Stimulated activated naive CD4-positive, alpha-beta T cell treated with Interleukin-2 at 50 U/mL for 16 hours (primary cell): ENCODE results near the gene CAMSAP1.
"Not testable (repeated sequence)": the region's sequence is repeated elsewhere in the genome, so short reads cannot be mapped to it uniquely, and the experiment has no call there.

Source experiments
- DNase-seq: peaks from one replicate; lab custom pipeline; 2025; lab: John Stamatoyannopoulos, UW

CAMSAP1 gene

DNA sequence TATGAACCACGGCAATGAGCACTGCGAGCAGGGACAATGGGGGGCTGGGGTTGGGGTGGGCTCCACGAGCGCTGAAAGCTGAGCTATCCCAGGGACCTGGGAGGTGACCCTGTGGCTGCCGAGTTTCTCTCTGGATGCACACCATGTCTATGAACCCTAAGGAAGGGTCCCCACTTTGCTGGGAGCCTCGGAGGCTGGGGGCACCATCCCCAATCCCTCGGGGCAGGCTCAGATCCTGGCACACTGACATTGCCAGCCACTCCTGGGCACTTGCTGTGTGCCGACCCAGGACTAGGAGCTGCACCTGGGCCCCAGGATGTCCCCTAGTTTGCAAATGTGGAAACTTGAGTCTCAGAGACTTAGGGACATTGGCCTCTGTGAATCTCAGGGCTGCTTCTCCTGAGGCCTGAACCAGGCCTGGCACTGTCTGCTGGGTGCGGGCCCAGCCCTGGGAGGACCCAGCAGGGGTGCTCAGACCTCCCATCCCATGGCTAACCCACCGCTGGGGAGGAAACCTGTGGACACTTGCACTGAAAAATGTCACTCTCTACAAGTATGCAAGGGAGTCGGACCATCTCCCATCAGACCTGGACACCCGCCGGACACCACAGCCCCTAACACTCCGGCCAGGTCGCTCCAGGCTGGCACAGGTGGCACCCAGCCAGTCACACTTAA is 13.0 kb upstream of the CAMSAP1 start:
- no peak for DNase-seq

DNA sequence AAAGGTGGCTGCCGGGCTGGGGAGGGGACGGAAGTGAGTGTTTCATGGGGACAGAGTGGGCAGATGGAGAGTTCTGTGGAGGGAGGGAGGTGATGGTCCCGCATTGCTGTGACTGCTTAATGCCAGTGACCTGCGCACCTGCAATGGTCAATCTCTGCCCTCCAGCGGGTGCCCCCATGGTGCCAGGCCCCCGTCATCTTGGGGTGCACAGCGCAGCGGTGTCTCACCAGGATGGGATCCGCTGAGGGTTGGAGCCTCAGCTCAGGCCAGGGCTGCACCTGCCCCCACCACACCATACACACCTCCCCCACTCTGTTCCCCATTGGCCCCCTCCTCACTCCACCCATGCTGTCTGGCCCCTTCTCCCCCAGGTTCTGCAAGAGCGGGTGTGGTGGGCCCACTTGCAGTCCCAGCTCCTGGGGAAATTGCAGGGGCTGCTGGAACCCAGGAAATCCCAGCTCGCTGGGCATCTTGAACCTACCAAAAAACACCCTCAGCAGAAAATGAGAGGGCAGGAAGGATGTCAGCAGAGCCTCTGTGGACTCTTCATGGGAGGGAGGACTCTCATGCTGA is 12.1 kb upstream of the CAMSAP1 start:
- no peak for DNase-seq

DNA sequence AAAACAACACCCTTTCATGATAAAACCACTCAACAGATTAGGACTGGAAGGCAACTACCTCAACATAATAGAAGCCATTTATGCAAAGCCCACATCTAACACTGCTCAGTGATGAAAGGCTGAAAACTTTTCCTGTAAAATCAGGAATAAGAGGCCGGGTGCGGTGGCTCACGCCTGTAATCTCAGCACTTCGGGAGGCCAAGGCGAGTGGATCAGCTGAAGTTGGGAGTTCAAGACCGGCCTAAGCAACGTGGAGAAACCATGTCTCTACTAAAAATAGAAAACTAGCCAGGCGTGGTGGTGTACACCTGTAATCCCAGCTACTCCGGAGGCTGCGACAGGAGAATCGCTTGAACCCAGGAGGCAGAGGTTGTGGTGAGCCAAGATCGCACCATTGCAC is 8.9 kb upstream of the CAMSAP1 start:
- not testable (repeated sequence) for DNase-seq

DNA sequence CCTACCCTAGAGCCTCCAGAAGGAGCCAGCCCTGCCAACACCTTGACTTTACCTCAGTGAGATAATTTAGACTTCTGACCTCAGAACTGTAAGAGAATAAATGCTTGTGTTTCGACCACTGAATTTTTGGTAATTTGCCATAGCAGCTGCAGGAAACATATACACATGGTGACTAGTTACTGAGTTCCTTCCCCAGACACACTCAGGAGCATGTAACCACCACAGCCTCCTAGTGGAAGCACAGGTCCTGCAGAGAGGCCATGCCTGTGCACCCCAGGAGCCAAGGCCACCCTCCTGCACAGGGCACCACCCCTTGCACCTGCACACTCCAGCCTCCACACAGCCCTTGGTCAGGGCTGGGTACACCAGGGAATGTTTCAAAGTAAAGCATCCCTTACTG is 7.6 kb upstream of the CAMSAP1 start:
- DNase-seq: no peak

DNA sequence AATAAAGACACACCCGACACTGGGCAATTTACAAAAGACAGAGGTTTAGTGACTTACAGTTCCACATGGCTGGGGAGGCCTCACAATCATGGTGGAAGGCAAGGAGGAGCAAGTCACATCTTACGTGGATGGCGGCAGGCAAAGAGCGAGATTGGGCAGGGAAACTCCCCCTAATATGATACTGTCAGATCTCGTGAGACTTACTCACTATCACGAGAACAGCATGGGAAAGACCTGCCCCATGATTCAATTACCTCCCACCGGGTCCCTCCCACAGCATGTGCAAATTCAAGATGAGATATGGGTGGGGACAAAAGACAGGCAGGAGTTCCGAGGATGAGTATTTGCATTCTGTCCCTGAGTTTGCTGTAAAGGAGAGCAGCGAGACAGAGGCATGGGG is 3.9 kb upstream of the CAMSAP1 start:
- DNase-seq: not testable (repeated sequence)

DNA sequence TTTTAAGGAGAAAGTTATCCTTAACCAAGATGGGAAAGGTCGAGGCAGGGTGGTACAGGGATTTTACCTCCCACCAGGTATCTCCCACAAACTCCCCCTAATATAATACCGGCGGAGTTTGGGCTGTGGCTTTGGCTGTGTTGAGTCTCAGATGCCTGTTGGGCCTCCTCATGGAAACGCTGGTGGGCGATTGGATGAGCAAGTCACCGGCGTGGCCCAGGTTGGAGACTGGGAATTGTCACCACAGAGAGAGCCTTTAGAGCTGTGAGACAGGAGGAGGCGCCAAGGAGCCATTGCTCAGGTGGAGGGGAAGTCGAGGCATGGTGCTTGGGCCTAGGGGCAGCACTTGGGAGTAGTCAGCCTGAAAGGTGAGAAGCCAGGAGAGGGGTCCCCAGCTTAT is 3.4 kb upstream of the CAMSAP1 start:
- DNase-seq: no peak

DNA sequence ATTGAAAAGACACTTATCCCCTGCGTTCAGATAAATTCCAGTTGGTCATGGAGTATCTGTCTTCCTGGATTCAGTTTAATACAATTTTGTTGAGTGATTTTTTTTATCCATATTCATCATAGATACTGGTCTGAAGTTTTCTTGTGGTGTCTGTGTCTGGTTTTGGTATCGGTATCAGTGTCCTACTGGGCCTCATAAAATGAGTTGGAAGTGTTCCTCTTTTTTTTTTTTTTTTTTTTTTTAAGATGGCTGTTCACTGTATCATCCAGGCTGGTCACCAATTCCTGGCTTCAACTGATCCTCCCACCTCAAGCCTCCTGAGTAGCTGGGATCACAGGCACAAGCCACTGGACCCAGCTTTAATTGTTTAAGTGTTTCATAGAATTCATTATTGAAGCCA is 2.9 kb upstream of the CAMSAP1 start:
- no peak for DNase-seq

DNA sequence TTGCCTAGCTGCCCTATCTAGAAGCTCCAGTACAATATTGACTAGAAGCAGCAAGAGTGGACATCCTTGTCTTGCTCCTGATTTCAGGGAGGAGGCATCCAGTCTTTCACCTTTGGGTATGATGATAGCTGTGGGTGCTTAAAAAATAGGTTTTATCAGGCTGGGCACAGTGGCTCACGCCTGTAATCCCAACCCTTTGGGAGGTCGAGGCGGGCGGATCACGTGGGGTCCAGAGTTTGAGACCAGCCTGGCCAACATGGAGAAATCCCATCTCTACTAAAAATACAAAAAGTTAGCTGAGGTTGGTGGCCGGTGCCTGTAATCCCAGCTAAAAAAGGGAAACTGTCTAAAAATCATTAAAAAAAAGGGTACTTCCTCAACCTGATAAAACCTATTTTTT is 2.0 kb upstream of the CAMSAP1 start:
- DNase-seq: no peak

DNA sequence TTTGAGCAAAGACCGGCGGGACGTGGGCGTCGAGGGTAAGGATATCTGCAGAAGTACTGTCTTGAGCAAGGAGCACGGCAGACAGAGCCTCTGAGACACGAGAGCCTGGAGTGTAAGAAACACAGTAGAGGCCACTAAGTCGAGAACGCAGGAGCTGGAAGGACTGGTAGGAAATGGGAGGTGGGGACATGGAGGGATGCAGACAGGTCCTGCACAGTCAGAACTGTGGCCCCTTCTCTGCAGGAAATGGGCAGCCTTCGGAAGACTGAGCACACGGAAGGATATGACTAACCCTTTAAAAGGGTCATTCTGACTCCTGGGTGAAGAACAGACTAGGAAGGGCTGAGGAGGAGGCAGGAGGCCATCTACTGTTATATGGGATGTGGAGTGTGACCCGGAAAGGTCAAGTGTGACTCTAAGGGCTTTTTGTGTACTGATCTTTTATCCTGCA is 1.4 kb upstream of the CAMSAP1 start:
- DNase-seq: no peak

DNA sequence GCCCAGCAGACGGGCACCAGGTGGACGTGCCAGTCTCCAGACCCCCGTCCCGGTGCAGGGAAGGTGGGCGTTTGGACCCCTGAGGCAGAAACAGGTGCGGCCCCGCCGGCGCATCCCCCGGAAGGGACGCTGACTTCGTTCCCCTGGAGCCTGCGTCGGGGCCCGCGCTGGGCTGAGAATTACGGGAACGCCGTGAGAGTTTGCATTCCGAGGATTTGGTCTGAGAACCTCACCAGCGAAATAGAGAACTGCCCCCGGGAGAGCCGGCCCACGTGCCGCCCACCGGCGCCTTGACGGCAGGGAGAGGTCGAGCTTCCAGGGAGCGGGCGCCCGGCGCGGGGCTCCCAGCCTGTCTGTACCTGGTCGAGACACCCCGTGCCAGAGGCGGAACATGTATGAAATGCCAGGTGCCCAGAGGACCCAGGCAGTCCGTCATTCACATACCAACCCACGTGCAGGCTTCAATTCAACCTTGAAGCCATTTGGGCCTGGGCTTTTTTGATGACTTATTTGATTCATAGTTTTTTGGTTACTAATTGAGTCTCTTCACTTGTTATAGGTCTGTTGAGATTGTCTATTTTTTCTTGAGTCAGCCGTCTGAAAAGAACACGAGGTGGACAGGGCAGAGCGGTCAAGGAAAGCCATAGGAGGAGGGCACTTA is 877 bp upstream of the CAMSAP1 start:
- DNase-seq: no peak

DNA sequence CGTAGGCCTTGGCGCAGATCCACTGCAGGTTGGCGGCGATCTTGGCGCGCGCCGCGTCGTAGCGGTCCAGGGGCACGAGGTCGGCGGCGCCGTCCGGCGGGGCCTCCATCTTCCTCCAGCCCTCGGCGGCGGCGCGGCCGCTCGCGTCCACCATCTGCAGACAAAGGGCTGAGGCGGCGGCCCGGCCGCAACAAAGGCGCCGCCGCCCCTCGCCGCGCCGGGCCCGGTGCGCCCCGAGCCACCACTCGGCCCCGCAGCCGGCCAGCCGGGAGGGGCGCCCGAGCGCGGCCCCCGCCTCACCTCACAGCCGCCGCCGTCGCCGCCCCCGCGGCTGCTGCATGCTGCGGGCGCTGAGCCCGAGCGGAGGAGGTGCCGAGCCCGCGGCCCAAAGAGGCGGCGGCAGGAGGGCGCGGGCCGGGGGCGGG is 328 bp downstream of the CAMSAP1 start:
- DNase-seq: no peak

DNA sequence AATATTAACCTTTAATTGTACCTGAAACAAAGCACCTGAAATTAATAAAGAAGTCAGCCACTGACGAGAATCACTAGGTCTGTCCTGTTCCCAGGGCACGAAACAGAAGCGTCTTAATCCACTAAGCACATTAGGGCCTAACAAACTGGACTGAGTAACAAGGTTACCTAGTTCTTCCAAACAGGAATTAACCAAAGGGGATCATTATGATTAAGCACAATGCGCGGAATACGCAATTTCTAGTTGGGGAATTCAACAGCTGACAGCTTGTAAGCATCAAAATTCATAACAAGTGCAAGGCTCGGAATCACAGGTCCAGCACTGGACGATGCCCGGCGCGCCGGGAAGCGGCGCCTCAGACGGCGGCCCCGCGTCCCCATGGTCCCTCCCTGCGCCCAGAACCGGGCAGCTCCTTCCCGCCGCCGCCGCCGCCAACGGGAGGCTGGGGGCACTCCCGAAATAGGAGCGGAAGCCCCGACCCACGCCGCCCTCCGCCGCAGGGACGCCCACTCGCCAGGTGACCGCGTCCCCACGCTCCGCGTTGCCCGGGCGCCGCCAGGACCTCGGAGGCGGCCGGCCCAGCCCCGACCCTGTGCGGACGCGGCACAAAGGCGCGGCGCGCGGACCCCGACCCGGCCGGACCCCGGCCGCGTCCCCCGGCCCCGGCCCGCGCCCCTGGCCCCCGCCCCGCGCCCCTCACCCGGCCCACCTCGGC is 898 bp downstream of the CAMSAP1 start:
- no peak for DNase-seq

DNA sequence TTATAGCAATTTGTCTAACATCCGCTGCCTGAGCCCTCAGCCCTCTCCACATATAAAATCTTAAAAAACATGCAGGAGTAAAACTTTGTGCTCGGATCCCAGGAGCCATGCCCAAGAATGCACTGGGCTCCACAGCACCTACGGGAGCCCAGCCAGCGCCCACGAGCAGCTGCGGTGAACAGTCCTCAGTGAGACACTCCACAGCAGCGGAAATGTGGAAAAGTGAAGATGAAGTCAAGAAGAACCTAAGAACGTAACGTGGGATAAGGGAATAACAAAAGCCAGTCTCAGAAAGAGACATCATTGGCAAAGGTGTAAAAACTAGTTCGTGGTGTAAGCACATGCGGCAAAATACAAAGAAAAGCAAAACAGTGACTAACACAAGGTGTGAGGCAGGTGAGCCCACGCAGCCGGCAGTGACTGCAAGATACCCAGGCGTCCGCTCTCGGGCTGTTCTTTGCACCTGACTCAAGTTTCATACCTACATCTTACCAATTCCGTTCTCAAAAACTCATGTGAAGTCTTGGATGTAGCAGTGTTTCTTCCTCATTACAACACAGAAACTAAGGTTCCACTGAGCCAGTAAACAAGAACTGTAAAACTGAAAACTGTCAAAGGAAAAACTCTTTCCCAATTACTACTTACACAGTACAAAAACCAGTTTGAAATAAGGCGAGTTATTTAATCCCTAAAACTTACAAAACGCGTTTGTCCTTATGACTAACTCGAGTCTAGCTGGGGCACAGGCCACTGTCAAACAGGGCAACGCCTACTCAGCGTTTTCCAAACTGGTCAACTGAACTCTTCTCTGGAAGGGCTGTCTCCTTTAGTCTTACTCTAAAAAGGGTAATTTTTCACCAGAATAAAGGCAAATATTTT is 1.7 kb downstream of the CAMSAP1 start:
- peak; percentile 82 for DNase-seq

DNA sequence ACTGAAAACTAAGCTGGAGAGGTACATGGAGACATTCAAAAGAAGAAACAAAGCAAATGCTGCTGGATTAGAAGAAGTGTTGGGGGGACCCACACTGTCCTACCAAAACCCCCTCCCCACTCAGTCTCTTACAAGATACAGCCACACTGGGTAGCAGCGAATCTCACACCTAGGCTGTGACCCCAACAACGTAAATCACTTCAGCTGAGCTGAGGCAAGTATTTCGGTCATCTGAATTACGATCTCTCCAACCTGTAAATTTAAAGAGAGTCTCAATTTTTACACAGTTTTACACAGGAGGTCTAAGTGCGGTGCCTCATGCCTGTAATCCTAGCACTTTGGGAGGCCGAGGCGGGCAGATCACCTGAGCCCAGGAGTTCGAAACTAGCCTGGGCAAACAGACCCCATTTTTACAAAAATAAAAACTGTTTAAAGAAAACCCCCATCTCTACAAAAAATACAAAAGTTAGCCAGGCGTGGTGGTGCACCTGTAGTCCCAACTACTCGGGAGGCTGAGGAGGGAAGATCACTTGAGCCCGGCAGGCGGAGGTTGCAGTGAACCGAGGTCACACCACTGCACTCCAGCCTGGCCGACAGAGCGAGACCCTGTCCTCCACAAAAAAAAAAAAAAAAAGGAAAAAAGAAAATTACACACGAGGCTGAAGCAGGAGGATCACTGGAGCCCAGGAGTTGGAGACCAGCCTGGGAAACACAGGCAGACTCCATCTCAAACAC is 3.4 kb downstream of the CAMSAP1 start:
- DNase-seq: no peak

DNA sequence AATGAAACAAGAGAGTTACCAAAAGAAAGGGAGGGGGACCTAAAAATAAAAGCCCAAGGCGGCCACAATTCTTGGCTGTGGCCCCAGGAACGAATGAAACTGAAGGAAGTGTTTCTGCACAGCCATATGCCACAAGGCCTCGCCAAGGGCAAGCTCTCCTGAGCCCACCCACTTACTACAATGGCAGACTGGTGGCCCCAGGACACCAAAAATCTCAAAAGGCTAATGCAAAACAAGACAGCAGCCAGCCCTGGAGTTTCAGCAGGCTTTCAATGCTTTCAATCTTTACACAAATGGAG is 4.0 kb downstream of the CAMSAP1 start:
- DNase-seq: no peak

DNA sequence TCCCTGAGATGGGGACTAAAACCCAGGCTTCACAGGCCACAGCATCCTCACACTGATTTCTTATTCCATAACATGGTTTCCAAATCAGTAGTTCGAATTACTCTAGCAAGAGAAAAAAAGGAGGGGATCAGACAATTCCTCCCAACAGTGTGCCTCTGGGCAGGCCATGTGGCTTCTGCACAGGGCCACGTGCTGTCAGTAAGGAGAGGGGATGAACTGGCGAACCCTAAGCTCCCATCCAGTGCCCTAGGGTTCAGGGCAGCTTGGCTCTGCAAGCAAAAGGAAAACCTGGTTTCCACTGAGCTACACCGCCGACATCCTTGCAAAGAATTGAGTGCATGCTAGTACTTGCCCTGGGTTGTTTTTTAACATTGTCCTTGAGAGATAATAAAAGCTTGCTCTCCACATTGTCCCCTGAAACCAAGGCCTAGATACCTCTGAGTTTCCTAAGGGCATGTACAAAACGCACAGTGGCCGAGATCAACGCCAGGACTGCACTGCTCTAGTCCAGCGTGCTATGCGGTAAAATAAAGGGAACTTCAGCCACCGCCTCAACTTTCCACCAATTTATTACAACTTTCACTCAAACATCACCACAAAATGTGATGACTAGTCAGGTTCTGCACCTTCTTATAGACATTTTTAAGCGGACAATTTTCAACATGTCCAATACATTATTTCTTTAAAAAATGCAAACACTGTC is 4.5 kb downstream of the CAMSAP1 start:
- DNase-seq: no peak

DNA sequence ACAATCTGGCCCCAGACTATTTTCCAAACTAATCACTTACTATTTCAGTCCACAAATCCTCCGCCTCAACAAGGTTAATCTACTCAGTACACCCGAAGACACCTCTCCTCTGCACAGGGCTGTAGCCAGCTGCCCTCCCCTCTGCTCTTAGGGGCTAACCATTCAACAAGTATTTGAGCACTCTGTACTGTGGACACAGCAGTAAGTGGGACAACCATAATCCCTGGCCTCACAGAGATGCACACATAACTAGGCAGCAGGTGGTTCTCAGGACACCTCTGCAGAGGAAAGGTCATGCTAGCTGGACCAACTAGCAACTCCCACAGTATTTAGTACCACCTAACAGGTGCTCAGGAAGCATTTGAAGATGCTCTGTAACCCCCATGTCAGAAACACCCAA is 5.5 kb downstream of the CAMSAP1 start:
- no peak for DNase-seq

DNA sequence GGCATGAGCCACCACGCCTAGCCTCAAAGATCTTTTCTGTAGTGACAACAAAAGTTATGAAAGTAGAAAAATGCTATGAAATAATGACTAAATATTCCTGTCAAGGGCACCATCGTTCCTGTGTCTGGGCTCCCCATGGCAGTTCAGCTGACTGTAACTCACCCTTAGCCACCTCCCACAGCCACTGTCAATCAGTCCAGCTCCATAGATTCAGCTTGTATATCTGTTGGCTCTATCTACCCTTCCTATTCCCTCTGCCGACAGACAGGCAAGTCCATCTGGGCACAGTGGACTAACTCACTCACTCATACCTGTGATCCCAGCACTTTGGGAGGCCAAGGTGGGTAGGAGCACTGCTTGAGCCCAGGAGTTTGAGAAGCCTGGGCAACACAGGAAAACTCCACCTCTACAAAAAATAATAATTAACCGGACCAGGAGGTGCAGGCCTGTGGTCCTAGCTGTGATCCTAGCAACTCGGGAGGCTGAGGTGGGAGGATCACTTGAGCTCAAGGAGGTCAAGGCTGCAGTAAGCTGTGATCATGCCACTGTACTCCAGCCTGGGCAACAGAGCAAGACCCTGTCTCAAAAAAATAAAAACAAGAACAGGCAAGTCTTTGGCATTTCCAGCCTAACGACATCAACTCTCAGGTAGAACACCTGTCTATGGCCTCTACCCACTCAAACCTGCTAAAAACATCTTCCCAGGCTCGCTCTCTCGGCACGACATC is 6.2 kb downstream of the CAMSAP1 start:
- no peak for DNase-seq

DNA sequence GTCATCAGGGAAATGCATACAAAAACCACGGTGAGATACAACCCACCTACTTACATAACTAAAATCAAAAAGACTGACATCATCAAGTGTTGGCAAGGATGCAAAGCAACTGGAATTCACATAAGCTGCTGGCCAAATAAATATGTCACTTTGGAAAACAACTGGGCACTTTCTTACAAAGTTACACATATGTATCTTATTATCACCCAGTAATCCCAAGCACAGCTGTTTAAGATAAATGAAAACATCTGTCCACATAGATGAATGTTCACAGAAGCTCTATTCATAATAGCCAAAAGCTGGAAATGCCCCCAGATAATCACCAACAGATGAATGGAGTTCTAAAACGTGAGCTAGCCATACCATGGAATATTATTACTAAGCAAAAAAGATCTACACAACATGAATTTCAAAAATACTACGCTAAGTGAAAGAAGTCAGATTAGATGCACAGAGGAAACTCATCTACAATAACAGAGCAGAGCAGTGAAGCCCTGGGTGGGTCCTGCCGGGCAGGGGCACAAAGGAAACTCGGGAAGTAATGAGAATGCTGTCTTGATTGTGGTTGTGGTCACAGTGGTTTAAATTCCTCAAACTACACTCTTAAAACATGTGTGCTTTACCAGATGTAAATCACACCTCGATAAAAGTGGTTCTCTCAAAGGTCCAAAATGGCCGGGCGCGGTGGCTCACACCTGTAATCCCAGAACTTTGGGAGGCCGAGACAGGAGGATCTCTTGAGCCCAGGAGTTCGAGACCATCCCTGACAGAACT is 8.5 kb downstream of the CAMSAP1 start:
- DNase-seq: no peak
